ENCODE data around the gene CYGB. TPM values are rescaled to one million over a fixed set of nuclear protein-coding genes. Genes with fewer than 3 reads are reported as not detected.

The CYGB gene
- total and polyA plus RNA-seq, 9 of the 15 experiments (the other 6 are each of a cell fraction or from before 2014, with no cell fraction given): 0.08 to 0.95 (median 0.18) TPM; not detected in 5

GRCh38 chr17:76568811-76569221 is 31.3 kb upstream of the CYGB start:
- no peak overlapping the region for H3K27ac ChIP-seq (ENCODE audit: extremely low read depth, low read depth, low read length)
- WGBS (ENCODE audit: insufficient coverage, low coverage, missing lambda C conversion rate): 45% methylated on average over 12 of the region's 19 CpGs
- peaks cover 15 to 37% of the 10 kb centered on the region in 2 experiments; a peak in 4 of 5 replicates for H3K4me1 ChIP-seq (replicated peaks in 1 of 2; ENCODE audit: control insufficient read depth in 2 of 2, insufficient read depth in 2 of 2, low read length in 2 of 2)
- peak in 3 of 4 experiments; percentile 34 to 41 (median 37) for DNase-seq (ENCODE audit: extremely low read depth in 1 of 4, low spot score in 3 of 4)
- peaks cover 26% of the 10 kb centered on the region for H3K36me3 ChIP-seq (ENCODE audit: control insufficient read depth, insufficient read depth, low read length)
- no peak overlapping the region for H3K4me3 ChIP-seq
- H3K9me1 ChIP-seq (ENCODE audit: control insufficient read depth, insufficient read depth, low read length): no peaks in the 10 kb centered on the region
- no peak for ATAC-seq
- in situ Hi-C loops (cut with MboI): no loop called here
- H4K20me1 ChIP-seq (replicated peaks; ENCODE audit: control insufficient read depth, insufficient read depth, low read length): peaks cover 12% of the 10 kb centered on the region; the same call in 1 of the 2 replicates
- H3K79me2 ChIP-seq (ENCODE audit: control insufficient read depth, insufficient read depth, low read length): peaks cover 6% of the 10 kb centered on the region; the same call in 1 of the 3 replicates
- ChIA-PET CTCF (ENCODE audit: low intra/inter-chr PET ratio) (no interaction called here), POLR2A (interaction anchor here (0.6 to 4.1 kb wide), 7 partner anchors 10 to 116 kb away, joined by 3 to 48 read pairs (median 3); no protein-coding TSS in a partner anchor)
- no peak overlapping the region for H2AFZ ChIP-seq (ENCODE audit: low read depth, low read length)
- H3K4me2 ChIP-seq (ENCODE audit: insufficient read depth, low read length): no peak overlapping the region
- H3K27me3 ChIP-seq (ENCODE audit: control insufficient read depth in 2 of 2, insufficient read depth in 2 of 2, low read length in 2 of 2): no peaks in the 10 kb centered on the region
- H3K9me3 ChIP-seq (replicated peaks; ENCODE audit: control insufficient read depth, insufficient read depth, low read depth, low read length): no peaks in the 10 kb centered on the region
- intact Hi-C loops (cut with micrococcal nuclease): no loop called here
- BruUV-seq (replicated peaks): no TSS peak
- no peak for FAIRE-seq
- H3K9ac ChIP-seq (ENCODE audit: insufficient read depth in 1 of 2, low read depth in 2 of 2, low read length in 2 of 2): peak overlapping the region in 1 of 2 experiments; percentile 28; a peak in 1 of 4 replicates
- 0 out of 2 replicates have a peak, but pooled peaks have one; percentile 16 for TF ChIP-seq MGA (IDR thresholded peaks at IDR 0.05)
- TF ChIP-seq ARID1B (IDR thresholded peaks at IDR 0.05): no peak
- TF ChIP-seq TAF1 (IDR thresholded peaks at IDR 0.05; ENCODE audit: control insufficient read depth, extremely low read depth, insufficient read depth, low read length, severe bottlenecking): no peak
- no peak for TF ChIP-seq ZNF592 (IDR thresholded peaks at IDR 0.05)
- TF ChIP-seq NFIC (IDR thresholded peaks at IDR 0.05): no peak

Measured in K562 (cell line).